Ectodermal cell (in vitro differentiated cells): ENCODE measurements around the gene WDR27. TPM values are rescaled to one million over a fixed set of nuclear protein-coding genes. Genes with fewer than 3 reads are reported as not detected.

Experiments
- H3K27ac ChIP-seq: 2 replicates; pipeline ENCODE4 v1.7.0; 2013; ENCODE audit warnings: mild to moderate bottlenecking, low read depth, low read length; ENCODE audit not compliant: insufficient read depth, poor library complexity, severe bottlenecking
- H3K27me3 ChIP-seq: 2 replicates; pipeline ENCODE4 v1.7.0; 2013; ENCODE audit warnings: mild to moderate bottlenecking, low read length; ENCODE audit not compliant: insufficient read depth, control insufficient read depth, poor library complexity, severe bottlenecking
- H3K36me3 ChIP-seq: one replicate; pipeline ENCODE4 v1.7.0; 2013; ENCODE audit warnings: low read length; ENCODE audit not compliant: control insufficient read depth, insufficient read depth
- H3K4me1 ChIP-seq: one replicate; pipeline ENCODE4 v1.7.0; 2013; ENCODE audit warnings: low read length; ENCODE audit not compliant: control insufficient read depth, insufficient read depth
- H3K4me3 ChIP-seq: 2 replicates; pipeline ENCODE4 v1.7.0; 2013; ENCODE audit warnings: low read depth, low read length, control low read depth; ENCODE audit not compliant: insufficient read depth
- H3K9me3 ChIP-seq: 2 replicates; pipeline ENCODE4 v1.7.0; 2013; ENCODE audit warnings: mild to moderate bottlenecking, low read length, moderate library complexity; ENCODE audit not compliant: control insufficient read depth
- WGBS, 2 experiments: methylation state at CpG; one replicate each; pipeline ENCODE4 v1.1.7; 2013; ENCODE audit warnings: missing lambda C conversion rate in 2 of 2; 5-methylcytosine and 5-hydroxymethylcytosine counted together
- polyA plus RNA-seq, 4 experiments: library from polyadenylated mRNA; stranded (reverse); fragments of 50-300 nt; gene quantifications; one replicate each; pipeline ENCODE4 v1.2.3, GENCODE V29; 2013

The WDR27 gene
- polyA plus RNA-seq (2013, experiment 1 of 4): 78.1 TPM
- polyA plus RNA-seq (2013, experiment 2 of 4): 83.0 TPM
- 67.7 TPM for polyA plus RNA-seq (2013, experiment 3 of 4)
- polyA plus RNA-seq (2013, experiment 4 of 4): 84.2 TPM

DNA sequence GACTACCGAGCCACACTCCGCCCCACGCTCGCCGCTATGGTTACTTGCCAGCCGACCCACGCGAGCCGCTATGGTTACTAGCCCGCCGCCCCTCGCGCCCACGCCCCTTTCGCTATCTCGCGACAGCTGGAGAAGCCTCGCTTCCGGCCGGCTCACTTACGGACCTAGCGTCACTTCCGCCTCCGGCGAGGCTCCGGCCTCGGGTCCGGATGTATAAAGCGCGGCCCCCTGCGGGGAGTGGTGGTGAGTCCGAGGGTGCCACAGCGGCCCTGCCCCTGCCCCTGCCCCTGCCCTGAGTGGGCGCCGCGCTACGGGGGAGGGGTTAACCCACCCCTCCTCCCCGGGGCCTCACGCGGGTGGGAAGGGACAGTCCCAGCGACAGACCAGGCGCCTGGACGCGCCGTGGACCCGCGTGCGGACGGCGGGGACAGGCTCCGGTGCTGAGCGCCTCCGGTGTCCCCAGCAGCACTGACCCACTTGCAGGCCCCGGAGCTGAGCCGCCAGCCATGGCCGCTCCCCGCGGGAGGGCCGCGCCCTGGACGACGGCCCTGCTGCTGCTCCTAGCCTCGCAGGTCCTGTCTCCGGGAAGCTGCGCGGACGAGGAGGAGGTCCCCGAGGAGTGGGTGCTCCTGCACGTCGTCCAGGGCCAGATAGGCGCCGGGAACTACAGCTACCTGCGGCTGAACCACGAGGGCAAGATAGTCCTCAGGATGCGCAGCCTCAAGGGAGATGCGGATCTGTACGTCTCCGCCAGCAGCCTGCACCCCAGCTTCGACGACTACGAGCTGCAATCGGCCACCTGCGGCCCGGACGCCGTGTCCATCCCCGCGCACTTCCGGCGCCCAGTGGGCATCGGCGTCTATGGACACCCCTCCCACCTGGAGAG is at the start of gene WDR27, which contains the start of gene C6orf120:
Gene WDR27 (minus strand): TSS at position 76 of the 886 bp plus-strand sequence. CDS start 13,024 bp downstream, outside the sequence.
Gene C6orf120 (plus strand): TSS at position 173 of the 886 bp plus-strand sequence. CDS start 334 bp downstream, at position 507.
- Histone ChIP-seq H3K4me1 (peaks cover 10% of the 10 kb centered on the region), H3K27ac (peak within 1 kb of the TSS; percentile 78), H3K27me3 (no peaks in the 10 kb centered on the region), H3K36me3 (peaks cover 7% of the 10 kb centered on the region), H3K4me3 (peak within 1 kb of the TSS; percentile 88), H3K9me3 (no peaks in the 10 kb centered on the region)
- WGBS, 2 experiments: 0 to 1% methylated on average over 92 of the region's 92 CpGs

DNA sequence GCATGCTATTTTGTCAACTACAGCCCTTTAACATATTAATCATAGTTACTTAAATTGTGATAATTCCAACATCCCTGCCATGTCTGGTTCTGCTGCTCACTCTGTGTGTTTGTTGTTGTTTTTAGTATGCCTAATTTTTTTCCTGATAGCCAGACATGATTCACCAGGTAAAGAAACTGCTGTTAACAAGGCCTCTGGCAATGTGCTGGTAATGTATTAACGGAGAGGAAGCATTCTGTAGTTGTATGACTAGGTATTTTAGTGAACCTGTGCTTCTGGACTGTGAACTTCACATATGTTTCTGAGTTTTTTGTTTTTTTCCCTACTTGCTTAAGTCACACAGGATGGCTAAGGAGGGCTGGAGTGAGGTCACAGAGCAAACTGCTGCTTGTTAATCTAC is 44.7 kb upstream of the WDR27 start:
- Histone ChIP-seq H3K36me3 (no peaks in the 10 kb centered on the region), H3K9me3 (no peaks in the 10 kb centered on the region), H3K27ac (no peak overlapping the region), H3K27me3 (no peaks in the 10 kb centered on the region), H3K4me1 (peaks cover 6% of the 10 kb centered on the region), H3K4me3 (no peak overlapping the region)
- WGBS, 2 experiments: 88 to 91% methylated on average over 1 of the region's 1 CpG

DNA sequence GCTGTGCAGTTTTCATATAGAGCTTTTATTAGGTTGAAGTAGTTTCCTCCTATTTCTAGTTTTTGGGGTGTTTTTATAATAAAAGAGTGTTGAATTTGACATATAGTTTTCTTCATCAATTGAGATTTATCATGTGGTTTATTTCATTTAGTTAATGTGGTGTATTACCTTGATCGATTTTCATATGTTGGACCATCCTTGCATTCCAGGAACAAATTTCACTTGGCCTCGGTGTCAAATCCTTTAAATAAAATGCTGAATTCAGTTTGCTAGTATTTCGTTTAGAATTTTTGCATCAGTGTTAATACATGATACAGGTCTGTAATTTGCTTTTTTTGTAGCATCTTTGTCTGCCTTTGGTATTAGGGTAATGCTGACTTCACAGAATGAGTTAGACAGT is 43.6 kb upstream of the WDR27 start:
- no peaks in the 10 kb centered on the region for H3K9me3 ChIP-seq
- H3K4me1 ChIP-seq: peaks cover 4% of the 10 kb centered on the region
- H3K27ac ChIP-seq: no peak overlapping the region
- H3K27me3 ChIP-seq: no peaks in the 10 kb centered on the region
- no peaks in the 10 kb centered on the region for H3K36me3 ChIP-seq
- no peak overlapping the region for H3K4me3 ChIP-seq
- 88 to 89% methylated on average over 3 of the region's 3 CpGs for WGBS, 2 experiments

DNA sequence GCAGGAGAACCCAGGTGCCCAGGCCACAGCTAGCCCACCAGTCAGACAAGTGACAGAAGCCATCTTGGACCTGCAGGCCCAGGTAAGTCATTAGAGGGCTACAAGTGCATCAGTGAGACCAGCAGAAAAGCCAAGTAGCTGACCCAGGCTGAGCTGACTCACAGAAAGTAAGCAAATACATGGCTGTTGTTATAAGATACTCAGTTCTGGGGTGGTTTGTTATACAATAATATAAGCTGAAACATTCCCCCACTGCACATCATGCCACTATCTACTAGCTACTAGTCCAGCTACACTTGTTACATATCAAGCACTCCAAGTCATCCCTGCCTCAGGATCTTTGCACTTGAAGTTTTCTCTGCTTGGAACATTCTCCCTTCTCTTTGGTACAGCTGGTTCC is 39.5 kb upstream of the WDR27 start:
- no peaks in the 10 kb centered on the region for H3K4me1 ChIP-seq
- no peaks in the 10 kb centered on the region for H3K9me3 ChIP-seq
- H3K27me3 ChIP-seq: no peaks in the 10 kb centered on the region
- H3K27ac ChIP-seq: no peak overlapping the region
- H3K4me3 ChIP-seq: no peak overlapping the region
- no peaks in the 10 kb centered on the region for H3K36me3 ChIP-seq

DNA sequence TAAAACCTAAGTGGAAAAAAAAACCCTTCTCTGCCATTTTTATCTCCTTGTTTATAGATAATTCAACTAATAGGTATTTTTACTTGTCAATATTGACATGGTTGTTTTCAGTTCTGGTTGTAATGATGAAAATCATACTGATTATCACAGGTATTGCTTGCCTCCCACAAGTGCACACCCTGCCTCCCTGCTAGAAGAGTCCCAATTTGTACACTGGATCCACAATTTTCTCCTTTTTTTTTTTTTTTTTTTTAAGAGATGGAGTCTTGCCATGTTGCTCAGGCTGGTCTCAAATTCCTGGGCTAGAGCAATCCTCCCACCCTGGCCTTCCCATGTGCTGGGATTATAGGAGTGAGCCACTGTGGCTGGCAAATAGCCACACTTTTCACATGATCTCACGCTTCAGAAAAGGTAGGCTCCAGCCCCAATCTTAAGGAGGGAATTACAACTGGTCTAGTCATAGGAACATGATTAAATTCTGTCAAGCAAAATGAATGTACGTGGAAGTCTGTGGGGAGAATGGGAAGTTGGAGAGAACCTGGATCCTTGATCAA is 37.2 kb upstream of the WDR27 start:
- H3K9me3 ChIP-seq: no peaks in the 10 kb centered on the region
- WGBS, 2 experiments: 89 to 96% methylated on average over 2 of the region's 2 CpGs
- no peak overlapping the region for H3K4me3 ChIP-seq
- H3K4me1 ChIP-seq: no peaks in the 10 kb centered on the region
- H3K27ac ChIP-seq: no peak overlapping the region
- H3K36me3 ChIP-seq: no peaks in the 10 kb centered on the region
- H3K27me3 ChIP-seq: no peaks in the 10 kb centered on the region

DNA sequence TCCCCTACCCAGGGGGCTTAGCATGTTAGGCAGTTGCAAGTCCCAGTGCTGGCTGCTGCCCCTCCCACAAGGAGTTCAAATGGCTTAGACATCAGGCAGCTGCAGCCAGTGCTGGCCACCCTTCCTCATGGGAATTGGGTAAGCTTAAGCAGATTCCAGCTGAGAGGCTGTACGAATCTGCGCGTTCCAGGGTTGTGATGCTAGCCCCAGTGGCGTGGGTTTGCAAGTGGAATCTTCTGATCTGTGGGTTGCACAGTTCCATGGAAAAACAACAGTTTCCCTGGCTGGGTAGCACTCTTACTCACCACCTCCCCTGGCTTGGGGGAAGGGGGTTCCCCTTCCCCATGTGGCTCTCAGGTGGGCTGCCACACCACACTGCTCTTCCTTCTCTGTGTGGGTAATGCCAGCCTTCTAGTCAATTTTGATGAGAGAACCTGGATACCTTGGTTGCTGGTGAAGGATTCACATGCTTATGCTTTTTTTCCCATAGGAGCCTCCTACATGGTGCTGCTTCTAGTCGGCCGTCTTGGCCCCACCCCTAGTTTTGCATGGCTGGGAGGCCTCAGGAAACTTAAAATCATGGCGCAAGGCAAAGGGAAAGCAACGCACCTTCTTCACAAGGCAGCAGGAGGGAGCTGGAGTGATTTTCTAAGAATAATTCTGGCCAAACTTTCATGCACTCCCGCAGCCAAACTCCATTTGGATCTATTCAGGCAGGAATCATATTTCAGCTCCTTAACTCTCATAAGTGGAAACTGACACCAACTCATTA is 36.6 kb upstream of the WDR27 start:
- Histone ChIP-seq H3K4me1 (no peaks in the 10 kb centered on the region), H3K27ac (no peak overlapping the region), H3K27me3 (no peaks in the 10 kb centered on the region), H3K36me3 (no peaks in the 10 kb centered on the region), H3K9me3 (no peaks in the 10 kb centered on the region), H3K4me3 (no peak overlapping the region)
- 85 to 90% methylated on average over 9 of the region's 9 CpGs for WGBS, 2 experiments

DNA sequence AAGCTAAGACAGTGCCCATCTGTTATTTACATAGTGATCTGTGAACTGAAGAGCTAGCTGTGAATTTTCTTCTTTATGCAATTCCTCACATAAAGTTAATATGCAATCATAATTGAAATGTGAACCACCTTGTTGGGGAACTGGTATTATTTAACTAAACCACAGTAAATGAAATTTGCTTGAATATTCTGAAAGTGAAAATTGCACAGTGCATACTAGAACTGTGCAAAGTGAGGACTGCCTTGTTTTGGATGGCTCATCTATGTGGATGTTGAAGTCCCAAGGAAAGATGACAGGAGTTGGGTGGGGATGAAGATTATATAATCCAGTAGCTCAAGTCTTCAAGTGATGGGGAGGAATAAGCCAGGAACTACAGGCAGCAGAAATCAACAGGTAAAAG is 28.1 kb upstream of the WDR27 start:
- H3K27ac ChIP-seq: no peak overlapping the region
- no peaks in the 10 kb centered on the region for H3K27me3 ChIP-seq
- H3K9me3 ChIP-seq: no peaks in the 10 kb centered on the region
- no peak overlapping the region for H3K4me3 ChIP-seq
- no peaks in the 10 kb centered on the region for H3K36me3 ChIP-seq
- H3K4me1 ChIP-seq: peaks cover 8% of the 10 kb centered on the region

DNA sequence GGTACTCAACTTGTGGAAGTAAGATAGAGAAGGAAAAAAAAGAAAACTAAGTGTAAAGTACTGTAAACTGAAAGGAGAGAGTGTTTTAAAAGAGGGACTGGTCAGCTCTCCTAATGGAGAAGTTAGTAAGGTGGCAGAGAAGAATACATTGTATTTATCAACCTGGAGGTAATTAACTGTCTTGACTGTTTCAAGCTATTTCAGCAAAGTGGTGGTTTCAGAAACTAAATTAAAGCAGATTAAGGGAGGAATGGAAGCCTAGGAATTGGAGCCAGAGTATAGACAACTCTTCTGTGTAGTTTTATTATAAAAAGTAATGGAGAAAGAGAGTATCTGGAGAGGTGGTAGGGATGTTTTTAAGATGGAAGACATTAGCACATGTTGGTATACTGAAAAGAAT is 25.1 kb upstream of the WDR27 start:
- H3K4me1 ChIP-seq: peaks cover 13% of the 10 kb centered on the region
- H3K27ac ChIP-seq: no peak overlapping the region
- peaks cover 6% of the 10 kb centered on the region for H3K27me3 ChIP-seq
- no peak overlapping the region for H3K4me3 ChIP-seq
- no peaks in the 10 kb centered on the region for H3K36me3 ChIP-seq
- no peaks in the 10 kb centered on the region for H3K9me3 ChIP-seq

DNA sequence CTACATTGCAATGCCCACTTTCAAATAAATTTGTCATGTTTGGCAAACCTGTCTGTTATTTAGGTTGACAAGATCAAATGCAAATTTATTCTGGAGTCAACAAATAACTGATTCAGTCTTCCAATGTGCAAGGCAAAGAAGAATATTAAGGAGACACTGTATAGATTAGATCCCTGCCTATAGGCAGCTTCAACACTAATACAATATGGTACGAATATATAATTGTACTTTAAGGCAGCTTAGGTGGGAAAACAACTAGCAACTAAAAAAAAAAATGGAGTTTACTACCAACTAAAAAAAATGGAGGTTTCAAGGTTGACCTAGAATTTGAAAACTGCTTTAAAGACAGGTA is 24.2 kb upstream of the WDR27 start:
- H3K27me3 ChIP-seq: peaks cover 6% of the 10 kb centered on the region
- peaks cover 13% of the 10 kb centered on the region for H3K4me1 ChIP-seq
- no peaks in the 10 kb centered on the region for H3K9me3 ChIP-seq
- H3K36me3 ChIP-seq: no peaks in the 10 kb centered on the region
- peak overlapping the region; percentile 68 for H3K4me3 ChIP-seq
- 100% methylated on average over 1 of the region's 1 CpG; no CpG with 5 or more reads in 1 of the 2 experiments for WGBS, 2 experiments
- H3K27ac ChIP-seq: no peak overlapping the region
